Panc1 (cell line): ENCODE measurements around the gene SECISBP2.

ENCODE experiments used
- POLR2AphosphoS5 ChIP-seq: IDR thresholded peaks from 2 replicates; pipeline ENCODE4 v1.6.1; 2012; ENCODE audit warnings: mild to moderate bottlenecking, low read depth, low read length, moderate library complexity
- TCF7L2 ChIP-seq: IDR thresholded peaks from 2 replicates; pipeline ENCODE4 v1.6.1; 2011; ENCODE audit warnings: mild to moderate bottlenecking, low read depth, low read length, inconsistent platforms
- TF ChIP-seq, protein P1 (sequence below): fragments of 450-650 bp; IDR thresholded peaks from 2 replicates; pipeline ENCODE4 v1.5.1; 2017; ENCODE audit warnings: mild to moderate bottlenecking
- TF ChIP-seq, protein P2 (sequence below), 2 experiments: IDR thresholded peaks; 2 replicates each; pipeline ENCODE4 v1.6.1; 2011 to 2012; ENCODE audit warnings: low read depth in 2 of 2, control low read depth in 1 of 2, low read length in 1 of 2, mild to moderate bottlenecking in 1 of 2, moderate library complexity in 1 of 2; ENCODE audit not compliant: insufficient read depth in 1 of 2

DNA sequence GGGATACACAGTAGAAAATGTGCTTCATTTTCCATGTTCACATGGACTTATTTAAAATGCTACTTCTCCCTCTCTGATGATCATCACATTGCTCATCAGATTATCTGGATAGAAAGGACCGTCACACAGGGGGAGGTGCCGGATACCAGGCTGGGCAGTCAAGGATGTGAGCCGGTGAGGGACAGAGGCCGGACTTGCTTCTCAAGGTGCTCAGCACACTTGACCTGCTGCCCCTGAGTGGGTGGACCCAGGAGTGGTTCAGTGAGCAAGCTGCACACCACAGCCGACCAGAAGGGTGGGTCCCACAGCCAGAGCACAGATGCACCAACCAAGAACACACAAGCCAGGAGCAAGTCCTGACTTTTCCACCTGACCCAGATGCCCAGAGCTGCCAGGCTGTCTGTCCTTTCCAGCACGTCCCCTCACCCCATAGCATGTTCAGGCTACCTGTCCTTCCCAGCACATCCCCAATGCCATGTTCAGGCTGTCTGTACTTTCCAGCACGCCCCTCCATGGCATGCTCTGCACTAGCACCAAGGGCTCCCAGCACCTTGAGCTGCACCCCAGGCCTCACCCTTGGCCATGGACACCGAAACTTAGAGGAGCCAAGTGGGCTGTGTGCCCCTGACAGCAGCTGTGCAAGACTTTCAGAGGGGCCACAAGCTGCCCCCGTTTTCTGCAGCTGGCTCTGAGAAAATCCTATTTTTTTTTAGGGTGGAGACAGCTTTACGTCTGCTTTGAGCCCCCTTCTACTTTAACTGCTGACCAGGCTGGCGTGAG, 77.8 kb downstream of the SECISBP2 start:
- TF ChIP-seq, protein P1, sequence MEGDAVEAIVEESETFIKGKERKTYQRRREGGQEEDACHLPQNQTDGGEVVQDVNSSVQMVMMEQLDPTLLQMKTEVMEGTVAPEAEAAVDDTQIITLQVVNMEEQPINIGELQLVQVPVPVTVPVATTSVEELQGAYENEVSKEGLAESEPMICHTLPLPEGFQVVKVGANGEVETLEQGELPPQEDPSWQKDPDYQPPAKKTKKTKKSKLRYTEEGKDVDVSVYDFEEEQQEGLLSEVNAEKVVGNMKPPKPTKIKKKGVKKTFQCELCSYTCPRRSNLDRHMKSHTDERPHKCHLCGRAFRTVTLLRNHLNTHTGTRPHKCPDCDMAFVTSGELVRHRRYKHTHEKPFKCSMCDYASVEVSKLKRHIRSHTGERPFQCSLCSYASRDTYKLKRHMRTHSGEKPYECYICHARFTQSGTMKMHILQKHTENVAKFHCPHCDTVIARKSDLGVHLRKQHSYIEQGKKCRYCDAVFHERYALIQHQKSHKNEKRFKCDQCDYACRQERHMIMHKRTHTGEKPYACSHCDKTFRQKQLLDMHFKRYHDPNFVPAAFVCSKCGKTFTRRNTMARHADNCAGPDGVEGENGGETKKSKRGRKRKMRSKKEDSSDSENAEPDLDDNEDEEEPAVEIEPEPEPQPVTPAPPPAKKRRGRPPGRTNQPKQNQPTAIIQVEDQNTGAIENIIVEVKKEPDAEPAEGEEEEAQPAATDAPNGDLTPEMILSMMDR, result no peak
- TF ChIP-seq, protein P2, sequence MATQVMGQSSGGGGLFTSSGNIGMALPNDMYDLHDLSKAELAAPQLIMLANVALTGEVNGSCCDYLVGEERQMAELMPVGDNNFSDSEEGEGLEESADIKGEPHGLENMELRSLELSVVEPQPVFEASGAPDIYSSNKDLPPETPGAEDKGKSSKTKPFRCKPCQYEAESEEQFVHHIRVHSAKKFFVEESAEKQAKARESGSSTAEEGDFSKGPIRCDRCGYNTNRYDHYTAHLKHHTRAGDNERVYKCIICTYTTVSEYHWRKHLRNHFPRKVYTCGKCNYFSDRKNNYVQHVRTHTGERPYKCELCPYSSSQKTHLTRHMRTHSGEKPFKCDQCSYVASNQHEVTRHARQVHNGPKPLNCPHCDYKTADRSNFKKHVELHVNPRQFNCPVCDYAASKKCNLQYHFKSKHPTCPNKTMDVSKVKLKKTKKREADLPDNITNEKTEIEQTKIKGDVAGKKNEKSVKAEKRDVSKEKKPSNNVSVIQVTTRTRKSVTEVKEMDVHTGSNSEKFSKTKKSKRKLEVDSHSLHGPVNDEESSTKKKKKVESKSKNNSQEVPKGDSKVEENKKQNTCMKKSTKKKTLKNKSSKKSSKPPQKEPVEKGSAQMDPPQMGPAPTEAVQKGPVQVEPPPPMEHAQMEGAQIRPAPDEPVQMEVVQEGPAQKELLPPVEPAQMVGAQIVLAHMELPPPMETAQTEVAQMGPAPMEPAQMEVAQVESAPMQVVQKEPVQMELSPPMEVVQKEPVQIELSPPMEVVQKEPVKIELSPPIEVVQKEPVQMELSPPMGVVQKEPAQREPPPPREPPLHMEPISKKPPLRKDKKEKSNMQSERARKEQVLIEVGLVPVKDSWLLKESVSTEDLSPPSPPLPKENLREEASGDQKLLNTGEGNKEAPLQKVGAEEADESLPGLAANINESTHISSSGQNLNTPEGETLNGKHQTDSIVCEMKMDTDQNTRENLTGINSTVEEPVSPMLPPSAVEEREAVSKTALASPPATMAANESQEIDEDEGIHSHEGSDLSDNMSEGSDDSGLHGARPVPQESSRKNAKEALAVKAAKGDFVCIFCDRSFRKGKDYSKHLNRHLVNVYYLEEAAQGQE (IDR thresholded peaks at IDR 0.05; ENCODE audit: insufficient read depth in 1 of 2, low read depth in 2 of 2, low read length in 1 of 2), result no peak
- TF ChIP-seq TCF7L2, result no peak
- TF ChIP-seq POLR2AphosphoS5, result no peak
